Right lobe of liver (tissue), 4 donors: ENCODE data around the gene CDRT4.

Experiments
- CTCF ChIP-seq, 4 donors: fragments of 200-600 bp in 3 of 4; fragments of 450-650 bp in 1 of 4; IDR thresholded peaks; one replicate each; pipeline versions ENCODE4 v1.5.1 to v1.8.0; 2016 to 2022; ENCODE audit warnings: antibody characterized with exemption in 4 of 4, mild to moderate bottlenecking in 2 of 4
- POLR2A ChIP-seq: fragments of 450-650 bp; IDR thresholded peaks from one replicate; pipeline ENCODE4 v1.6.1; 2017; ENCODE audit warnings: antibody characterized with exemption, mild to moderate bottlenecking
- donor health status: DM: no; HTN: no; CAD: no.
- donor health status: DM: no; HTN: no; CAD: no.
- donor health status: DM: no; HTN: yes; CAD: no.

GRCh38 chr17:15507896-15508295, 40.5 kb upstream of the CDRT4 start:
- TF ChIP-seq POLR2A (no peak), CTCF (IDR thresholded peaks at IDR 0.05) (no peak)
